Hematopoietic multipotent progenitor cell treated with erythropoietin and hydrocortisone succinate and interleukin-3 and kit ligand, for 15 days (in vitro differentiated cells): ENCODE data around the gene GDAP2.

ENCODE experiments used
- DNase-seq: peaks from one replicate; pipeline ENCODE4 v3.0.0-alpha.2; 2015; ENCODE audit warnings: low spot score

GDAP2 gene

DNA sequence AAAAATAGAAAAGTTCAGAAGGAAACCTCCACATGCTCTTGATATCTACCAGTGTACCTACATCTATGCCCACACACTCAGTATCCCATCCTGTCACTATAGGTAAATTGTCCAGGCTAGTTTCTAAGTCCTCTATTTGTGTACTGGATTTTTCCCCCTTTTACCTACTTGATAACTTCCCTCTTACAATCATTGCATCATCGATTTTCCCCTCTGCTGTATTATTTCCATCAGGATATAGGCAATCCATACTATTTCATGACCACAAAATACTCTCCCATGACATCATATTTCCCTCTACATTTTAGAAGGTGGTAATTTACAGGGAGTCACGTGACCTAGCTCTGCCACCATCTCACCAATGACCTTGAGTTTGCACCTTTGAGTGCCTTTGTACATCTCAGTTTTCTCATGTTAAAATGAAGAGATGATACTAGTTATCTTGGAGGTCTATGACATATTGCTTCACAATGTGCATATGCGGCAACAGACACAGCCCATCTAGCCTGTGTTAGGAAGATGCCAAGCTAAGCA lies 88.2 kb downstream of the GDAP2 start:
- no peak for DNase-seq

DNA sequence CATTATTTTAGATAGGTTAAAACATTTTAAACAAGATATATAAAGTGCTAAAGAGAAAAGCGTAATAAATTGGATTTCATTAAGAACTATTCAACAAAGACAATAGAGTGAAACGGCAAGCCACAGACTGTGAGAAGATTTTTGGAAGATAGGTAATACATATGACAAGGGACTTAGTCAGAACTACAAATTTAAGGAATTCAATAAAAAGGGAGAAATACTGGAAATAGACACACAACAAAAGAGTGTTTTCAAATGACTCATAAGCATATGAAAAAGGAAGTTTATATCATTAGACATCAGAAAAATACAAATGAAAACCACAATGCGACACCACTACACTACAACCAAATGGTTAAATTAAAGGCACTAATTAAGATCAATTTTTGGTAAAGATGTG lies 90.5 kb downstream of the GDAP2 start:
- DNase-seq = no peak

DNA sequence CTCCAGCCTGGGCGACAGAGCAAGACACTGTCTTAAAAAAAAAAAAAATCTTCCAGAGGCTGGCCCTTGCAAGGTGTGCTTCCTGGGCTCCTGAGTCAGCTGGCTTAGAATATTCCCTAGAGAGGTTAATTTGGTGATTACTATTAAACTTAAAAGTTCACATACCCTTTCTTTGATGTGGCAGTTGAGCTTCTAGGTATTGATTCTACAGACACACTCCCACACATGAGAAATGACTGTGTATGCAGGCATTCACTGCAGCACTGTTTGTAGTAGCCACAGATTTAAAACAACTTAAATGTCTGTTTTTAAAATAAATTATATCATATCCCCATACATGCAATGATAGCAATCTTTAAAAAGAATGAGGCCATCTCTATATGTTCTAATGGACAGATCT lies 93.4 kb downstream of the GDAP2 start:
- no peak for DNase-seq

- no peak for DNase-seq
Observed at GRCh38 chr1:117834416-117834815, 95.0 kb downstream of the GDAP2 start.

DNA sequence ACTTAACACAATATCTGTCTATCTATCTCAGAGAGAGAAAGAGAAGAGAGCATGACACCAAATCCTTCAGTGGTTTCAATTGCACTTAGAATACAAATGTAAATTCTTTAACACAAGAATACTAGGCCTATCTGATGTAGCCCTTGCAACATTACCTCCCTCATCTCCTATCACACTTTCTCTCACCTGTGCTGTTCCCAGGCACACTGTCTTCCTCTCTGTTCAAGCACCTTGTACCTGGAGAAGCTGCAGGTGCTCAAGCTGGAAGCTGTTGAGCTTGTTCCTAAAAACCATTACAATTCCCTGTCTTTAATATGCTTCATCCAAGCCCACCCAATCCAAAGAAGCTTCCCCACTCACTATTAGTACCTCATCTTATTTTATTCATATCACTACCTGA lies 97.0 kb downstream of the GDAP2 start:
- DNase-seq = no peak

GRCh38 chr1:117830222-117830621 lies 99.2 kb downstream of the GDAP2 start:
- no peak for DNase-seq

- no peak for DNase-seq
Observed at GRCh38 chr1:117828201-117828600, 101.2 kb downstream of the GDAP2 start.

DNA sequence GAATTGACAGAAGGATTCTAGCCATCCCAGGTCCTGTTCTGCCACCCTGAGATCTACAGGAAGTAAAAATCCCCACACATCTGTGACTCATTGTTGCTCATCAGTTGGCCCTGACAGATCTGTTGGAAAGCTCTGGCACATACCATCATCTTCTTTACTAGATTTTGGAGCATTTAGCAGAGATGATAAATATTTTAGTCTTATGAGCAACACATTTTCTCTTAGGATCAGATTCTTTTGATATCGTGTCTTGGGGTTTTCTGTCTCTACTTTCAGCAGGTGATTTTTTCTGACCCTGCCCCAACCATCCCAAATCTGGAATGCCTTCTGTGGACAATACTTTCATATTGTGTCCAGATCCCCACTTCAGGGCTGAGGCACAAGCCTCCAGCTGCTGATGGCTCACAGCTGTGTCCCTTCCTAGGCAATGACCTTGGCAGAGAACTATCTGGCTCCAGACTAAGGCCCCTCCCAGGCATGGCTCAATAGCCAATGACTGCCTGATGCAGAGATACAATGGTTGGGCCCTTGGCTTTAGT lies 102.8 kb downstream of the GDAP2 start:
- DNase-seq = no peak

DNA sequence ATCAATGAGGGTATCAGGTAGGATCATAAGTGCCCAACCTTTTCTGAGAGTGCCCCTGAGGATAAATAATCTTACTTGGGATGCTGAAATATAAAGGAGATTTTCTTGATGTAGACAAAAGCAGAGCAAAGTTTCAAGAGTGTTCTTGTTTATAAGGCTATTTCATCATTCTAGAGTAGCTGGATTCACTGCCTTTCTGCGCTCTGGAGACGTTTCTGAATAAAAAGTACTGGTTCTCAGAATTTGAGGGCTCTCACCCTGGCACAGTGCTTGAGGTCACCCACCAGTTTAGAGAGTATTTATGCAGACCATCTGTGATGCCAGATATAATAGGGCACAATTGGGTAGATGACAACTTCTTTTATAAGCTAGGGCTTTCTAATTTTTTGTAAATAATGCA lies 103.3 kb downstream of the GDAP2 start:
- no peak for DNase-seq

GRCh38 chr1:117825414-117825813 lies 104.0 kb downstream of the GDAP2 start:
- no peak for DNase-seq

DNA sequence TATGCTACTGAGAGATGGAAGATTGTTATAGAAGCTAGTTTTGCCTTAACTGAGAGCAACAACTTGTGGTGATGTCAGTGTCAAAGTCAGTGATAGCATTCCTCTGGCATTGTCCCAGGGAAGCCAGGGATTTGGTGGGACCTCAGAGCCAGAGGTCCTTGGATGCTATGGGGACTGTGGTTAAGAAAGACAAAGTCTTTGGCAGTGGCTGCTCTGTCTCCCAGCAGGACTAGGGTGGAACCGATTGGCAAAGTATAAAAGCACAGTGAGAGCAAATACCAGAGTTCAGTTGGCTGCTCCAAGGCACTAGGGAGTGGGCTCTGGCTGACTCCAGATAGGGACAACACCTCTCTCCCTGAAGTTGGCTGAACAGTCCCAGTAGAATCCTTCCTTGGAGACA lies 104.8 kb downstream of the GDAP2 start:
- DNase-seq = no peak

GRCh38 chr1:117821774-117822482 lies 107.5 kb downstream of the GDAP2 start:
- no peak for DNase-seq

- DNase-seq = no peak
Observed at GRCh38 chr1:117821382-117821755, 108.1 kb downstream of the GDAP2 start.

DNA sequence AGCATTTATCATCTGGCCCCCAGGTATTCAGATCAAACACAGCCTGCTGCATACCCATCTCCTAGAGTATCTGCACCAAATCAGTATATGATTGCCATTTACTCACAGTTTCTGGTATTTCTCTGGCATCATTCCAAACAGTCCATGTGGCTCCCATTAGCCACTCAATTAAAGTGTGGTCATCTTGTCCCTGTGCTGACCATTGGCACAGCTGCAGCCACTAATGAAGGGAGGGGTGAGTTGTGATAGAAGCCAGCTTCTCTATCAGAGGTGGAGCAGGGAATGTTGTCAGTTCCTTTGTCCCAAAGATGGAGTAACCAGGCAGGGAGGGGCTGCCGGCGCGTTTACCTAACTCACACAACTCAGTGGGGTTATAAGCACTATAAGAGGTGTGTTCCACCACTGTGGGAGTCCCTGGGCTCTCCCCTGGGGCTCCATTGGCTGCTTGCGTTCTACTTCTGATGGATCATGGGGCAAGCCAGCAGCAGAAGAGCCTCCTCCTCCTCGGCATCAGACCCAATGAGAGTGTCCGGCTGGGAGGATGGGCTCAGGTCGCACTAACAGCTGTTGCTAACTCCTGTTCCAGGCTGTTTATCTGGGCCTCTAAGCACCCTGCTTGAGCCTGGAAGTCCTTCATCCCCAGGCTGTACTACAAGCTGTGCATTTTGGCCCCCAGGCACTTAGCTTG lies 108.6 kb downstream of the GDAP2 start:
- no peak for DNase-seq

DNA sequence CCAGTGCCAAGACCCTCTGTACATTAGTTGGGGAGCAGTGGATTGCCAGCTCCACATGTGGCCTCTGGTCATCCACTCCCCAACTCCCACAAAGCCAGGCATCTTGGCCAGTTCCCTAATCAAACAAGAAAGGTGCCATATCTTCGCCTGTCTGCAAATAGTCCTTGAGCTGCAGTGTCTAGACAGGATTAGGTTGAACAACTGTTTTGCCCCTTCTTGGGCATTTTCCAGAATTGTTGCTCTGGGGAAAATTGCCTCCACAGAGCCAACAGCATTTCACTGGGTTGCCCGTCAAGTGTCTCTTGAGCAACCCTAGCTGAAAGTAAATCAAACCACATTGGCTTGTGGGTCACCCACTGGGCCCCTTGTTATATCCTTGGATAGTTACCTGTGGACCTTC lies 109.3 kb downstream of the GDAP2 start:
- DNase-seq = no peak

GRCh38 chr1:117819301-117819700 lies 110.1 kb downstream of the GDAP2 start:
- DNase-seq = no peak

GRCh38 chr1:117818456-117818855 lies 111.0 kb downstream of the GDAP2 start:
- DNase-seq = no peak

GRCh38 chr1:117817629-117818028 lies 111.8 kb downstream of the GDAP2 start:
- no peak for DNase-seq

- no peak for DNase-seq
Observed at GRCh38 chr1:117815926-117816325, 113.5 kb downstream of the GDAP2 start.

DNA sequence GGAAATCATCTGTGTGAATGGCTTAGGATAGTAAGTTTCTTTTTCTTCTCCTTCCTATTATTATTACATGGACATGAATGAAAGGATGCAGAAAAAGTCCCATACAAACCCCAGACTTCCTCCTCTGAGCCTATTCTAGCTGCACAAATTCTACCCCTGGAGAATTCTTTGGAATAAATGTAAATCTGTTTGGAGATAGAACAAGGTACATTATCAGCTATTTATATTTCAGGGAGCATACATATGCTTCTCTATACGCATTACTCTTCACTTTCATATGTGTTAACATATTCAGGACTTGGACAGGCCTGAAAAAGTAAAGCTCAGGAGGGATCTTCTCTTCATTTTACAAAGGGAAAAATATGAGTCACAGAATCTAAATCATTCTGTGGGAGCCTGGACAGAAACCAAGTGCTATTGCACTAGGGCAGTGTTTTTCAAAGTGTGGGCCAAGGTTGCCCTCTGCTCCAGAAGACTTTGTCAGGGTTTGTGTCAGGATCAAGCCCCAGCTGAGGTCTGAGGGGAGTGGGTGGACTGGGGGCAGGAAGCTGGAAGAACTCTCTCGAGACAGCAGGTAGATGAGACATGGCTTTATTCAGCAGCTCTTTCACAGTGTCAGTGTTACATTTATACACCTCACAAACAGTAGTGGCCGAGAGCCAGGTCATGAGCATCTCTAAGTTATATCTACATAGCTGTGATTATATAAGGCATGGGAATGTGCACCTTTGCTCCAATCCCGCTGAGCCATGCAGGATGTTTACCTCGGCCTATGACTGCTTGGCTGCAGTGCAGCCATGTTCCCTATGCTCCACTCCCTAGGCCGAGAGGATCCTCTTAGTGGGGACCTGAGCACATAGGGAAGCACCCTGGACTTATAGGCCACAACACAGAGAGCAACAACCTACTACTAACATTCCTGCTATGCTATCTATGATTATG lies 114.3 kb downstream of the GDAP2 start:
- no peak for DNase-seq
